ENCODE measurements around the gene ABHD2.
"Not testable (repeated sequence)": the region's sequence is repeated elsewhere in the genome, so short reads cannot be mapped to it uniquely, and the experiment has no call there.

Gene ABHD2

GRCh38 chr15:89243046-89243690, 154.9 kb downstream of the ABHD2 start:
- no peak for DNase-seq

GRCh38 chr15:89243691-89244573, 155.7 kb downstream of the ABHD2 start, which contains the start of gene FANCI:
FANCI (plus strand) TSS chr15:89243979; CDS start chr15:89247648, 3,669 bp downstream.
- peak; percentile 99 for DNase-seq

GRCh38 chr15:89244574-89244903, 156.3 kb downstream of the ABHD2 start:
- DNase-seq: no peak

GRCh38 chr15:89247446-89247845, 159.2 kb downstream of the ABHD2 start:
- DNase-seq: no peak

GRCh38 chr15:89248584-89248983, 160.3 kb downstream of the ABHD2 start:
- DNase-seq: no peak

GRCh38 chr15:89250142-89250541, 161.9 kb downstream of the ABHD2 start:
- not testable (repeated sequence) for DNase-seq
